ENCODE measurements around the gene ABCA1.
"Not testable (repeated sequence)": the region's sequence is repeated elsewhere in the genome, so short reads cannot be mapped to it uniquely, and the experiment has no call there.

The ABCA1 gene

DNA sequence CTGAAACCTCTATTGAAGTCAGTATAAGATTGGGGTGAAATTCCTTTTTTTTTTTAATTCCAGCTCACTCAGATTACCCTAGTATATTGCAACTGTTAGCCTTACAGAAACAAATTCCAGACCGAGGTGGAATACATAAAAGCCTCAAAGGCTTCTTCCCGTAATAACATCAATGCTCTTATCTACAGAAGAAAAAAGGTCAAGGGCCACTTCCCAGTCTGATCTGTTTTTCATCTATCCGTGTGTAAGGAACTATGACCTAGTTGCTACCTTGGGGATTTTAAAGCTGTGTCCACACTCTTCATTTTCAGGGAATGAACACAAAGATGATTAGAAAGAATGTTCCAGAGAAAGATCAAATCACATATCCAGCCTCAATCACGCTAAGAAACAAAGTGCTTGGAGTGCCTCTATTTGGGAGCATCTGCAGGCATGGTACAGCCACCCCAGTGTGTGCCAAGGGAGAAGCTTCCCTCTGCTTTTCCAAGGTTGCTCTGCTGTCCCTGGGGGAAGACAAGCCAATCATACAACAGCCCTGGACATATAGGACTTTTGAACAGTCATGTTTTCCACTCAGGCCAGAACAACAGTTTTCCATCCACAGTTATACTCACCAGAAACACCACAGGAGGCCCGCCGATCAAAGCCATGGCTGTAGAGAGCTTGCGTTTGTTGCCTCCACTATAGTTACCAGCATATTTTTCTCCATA is 140.5 kb downstream of the ABCA1 start:
- no peak for DNase-seq

DNA sequence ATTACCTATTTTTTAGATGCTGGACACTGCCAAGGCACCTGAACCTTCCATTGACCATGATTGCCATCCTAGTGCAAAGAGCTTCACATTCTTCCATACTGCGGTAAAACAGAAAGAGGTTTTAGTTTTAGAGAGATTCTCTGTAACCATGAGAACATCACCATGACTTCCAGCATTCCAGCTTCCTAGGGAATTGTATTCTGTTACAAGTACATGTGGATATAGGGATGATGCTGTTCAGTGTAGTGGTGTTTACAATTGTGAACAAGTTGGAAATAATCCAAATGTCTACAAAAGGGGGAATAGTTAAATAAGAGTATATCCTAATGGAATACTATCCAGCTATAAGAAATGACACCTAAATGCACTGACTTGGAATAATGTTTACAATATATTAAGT is 141.7 kb downstream of the ABCA1 start:
- no peak for DNase-seq

DNA sequence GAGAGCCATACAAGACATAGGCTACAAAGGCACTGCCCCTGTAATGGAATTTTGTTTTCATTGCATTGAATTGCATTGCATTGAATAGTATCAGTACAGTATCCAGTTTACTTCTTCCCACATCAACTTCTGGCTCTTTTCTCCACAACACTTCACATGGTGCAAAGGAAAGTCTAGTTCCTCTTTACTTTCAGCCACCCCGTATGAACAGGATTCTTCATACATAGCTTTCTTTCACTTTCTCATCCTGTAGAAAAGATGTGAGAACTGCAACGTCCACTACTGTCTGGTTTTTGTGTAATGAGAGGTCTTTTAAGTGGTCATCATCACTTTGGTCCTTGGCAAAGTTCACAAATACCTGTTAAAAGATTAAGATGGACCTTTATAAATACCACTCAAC is 143.9 kb downstream of the ABCA1 start:
- no peak for DNase-seq

DNA sequence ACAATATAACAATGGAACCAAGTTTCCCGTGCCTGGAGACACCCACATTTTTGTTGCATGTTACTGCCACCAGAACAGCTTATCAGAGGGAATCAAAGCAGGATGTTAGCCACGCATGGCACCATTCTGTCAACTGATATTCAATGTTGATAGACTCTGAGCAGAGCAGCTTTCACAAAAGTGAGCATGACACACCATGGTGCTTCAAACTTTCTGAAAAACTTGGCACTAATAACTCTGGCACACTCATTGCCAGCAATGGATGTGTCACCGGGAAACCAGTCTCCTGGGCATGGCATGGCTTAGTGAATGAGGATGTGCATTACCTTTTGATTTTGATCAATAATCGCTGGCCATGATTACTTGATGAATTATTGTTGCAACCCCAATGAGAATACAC is 144.4 kb downstream of the ABCA1 start:
- DNase-seq: no peak

DNA sequence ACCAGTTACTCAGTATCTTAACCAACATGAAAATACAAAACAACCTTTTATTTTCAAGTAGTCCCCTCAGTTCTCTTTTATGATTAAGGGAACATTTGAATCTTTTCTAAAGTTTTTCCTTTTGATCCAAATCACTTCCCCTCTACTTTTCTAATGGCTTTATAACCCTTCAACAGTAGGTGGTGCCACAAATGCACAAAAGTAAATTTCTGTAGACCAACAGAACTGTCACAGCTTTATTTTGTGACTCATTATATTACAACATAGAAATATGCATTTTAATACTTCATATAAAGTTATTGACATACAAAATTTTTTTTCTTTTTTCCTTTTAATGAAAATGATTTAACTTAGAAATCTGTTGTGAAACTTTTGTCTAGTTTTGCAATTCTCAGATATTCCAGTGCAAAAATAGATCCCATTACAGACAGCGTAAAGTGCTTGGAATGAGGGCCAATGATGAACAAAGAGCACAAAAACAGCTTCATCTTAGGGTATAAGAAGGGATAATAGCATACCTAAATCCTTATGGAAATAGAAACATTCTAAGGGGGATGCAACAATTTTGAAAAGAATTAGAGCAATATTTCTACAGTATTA is 147.1 kb downstream of the ABCA1 start:
- DNase-seq: no peak

DNA sequence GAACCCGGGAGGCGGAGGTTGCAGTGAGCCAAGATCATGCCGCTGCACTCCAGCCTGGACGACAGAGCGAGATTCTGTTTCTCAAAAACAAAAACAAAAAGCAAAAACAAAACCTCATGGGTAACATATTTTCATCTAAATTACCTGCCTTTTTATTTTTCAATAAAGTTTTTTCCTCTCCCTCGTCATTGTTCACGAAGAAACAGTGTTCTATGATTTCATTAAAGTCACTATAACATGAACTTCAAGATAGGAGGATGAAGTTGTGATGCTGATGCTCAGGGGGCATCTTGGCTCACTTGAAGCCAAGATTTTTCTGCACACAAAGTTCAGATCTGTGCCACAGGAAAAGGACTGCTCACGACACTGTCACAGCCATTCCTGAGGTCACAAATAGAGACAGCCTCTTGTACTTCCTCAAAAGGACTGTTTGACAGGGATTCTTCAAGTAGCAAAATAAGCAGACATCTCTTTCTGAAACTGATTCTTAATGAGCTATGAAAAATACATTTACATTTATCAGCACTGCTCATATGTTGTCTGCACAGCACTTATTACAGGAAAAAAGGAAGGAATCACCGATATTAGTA is 147.9 kb downstream of the ABCA1 start:
- no peak for DNase-seq

DNA sequence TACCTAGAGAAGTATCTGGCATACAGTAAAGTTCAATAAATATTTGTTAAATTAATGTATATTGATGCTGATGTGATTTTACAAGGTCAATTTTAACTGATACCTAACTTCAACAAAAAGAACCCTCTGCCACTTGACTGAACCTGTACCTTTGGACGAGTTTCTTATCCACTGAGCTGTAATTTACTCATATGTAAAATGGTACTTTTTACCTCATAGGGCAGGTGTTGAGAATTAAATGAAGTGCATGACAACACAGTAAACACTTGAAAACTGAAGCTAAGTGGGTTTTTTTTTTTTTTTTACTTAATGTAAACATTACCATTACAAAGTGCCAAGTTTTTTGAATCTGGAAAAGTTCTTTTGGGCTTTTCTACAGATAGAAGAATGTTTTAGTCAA is 148.6 kb downstream of the ABCA1 start:
- DNase-seq: no peak

DNA sequence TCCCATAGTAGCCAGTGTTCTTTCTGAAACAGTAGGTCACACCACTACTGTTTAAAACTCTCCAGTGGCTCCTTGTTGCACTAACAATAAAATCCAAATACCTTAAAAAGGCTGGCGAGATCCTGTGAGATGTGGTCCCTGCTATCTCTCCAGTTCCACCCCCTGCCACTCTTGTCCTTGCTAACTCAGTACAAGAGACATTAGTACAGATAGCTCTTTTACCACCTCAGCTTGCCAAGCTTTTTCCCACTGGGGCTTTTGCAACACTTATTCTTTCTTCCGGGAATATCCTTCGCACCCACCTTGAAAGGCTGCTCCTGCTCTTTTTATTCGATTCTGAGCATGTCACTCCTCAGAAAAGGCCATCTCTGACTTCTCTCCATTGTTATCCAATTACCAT is 149.2 kb downstream of the ABCA1 start:
- no peak for DNase-seq

DNA sequence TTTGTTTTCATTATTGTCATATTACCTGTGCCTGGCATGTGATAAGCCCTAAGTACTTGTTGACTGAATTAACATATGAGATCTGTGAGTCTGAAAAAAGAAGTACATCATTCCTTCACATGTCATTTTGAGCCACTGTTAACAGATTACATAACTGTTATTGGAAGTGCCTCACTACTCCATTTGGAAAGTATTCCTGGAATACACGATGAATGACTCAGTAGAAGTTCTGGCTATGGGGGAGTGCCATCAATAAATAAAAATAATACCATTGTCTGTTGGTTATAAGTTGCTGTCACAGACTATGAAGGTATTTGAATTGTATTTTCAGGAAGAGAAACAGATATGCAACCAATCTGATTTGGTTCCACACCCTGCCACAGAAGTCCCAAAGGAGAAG is 151.2 kb downstream of the ABCA1 start:
- DNase-seq: no peak

DNA sequence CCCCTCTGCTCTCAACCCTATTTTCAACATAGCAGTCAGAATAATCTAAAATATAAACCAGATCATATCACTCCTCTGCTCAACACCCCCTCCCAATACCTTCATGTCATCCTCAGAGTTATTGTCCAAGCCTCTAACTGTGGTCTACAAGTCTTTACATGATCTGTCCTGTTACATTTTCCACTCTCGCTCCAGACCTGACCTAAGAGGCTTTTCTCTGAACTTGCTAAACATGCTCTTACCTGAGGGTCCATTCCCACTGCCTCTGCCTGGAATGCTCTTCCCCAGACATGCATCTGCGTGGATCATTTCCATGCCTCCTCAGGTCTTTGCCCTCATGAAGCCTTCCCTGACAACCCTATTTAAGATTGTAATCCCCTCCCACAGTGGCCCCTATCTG is 152.0 kb downstream of the ABCA1 start:
- DNase-seq: no peak

DNA sequence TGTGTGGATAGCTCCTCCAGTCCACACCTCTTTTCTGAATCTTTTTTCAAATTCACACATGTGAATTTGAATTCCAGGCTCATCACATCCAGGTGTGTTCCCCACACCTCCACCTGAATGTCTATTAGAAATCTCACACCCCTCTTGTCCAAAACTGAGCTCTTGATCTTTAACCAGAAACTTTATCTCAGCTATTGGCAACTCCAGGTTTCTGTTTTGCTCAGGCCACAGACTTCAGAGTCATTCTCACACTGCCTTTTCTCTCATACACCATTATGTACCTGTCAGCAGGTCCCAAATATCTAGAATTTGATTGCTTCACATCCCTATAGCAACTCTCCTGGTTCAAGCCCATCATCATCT is 152.4 kb downstream of the ABCA1 start:
- no peak for DNase-seq

DNA sequence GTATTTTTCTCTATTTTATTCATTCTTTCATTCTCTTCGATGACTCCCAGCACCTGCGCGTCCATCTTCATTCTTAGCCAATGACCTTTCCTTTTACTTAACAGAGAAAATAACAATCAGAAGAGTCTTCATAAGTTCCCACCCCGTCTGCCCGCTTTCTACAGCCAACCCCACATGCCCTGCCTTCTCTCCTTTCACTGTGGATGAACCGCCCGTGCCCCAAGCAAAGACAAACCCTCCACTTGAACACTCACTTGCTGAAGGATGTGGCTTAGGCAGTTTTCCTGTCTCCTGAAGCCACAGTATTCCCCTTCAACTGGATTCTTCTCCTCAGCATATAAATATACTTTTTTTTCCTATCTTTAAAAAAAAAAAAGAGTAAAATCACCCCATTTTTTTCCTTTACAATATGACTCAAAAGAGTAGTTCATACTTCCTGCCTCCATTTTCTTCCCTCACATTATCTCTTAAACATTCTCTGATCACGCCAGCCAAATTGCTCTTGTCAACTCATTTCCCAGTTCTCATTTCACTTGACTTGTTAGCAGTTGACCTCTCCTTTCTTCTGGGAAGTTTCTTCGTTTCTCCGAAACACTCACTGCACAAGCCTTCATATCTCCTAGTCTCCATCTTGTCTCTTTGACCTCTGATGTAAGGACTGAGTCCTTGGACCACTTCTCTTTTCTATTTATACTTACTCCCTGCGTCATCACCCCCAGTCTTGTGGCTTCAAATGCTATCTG is 153.0 kb downstream of the ABCA1 start:
- no peak for DNase-seq

DNA sequence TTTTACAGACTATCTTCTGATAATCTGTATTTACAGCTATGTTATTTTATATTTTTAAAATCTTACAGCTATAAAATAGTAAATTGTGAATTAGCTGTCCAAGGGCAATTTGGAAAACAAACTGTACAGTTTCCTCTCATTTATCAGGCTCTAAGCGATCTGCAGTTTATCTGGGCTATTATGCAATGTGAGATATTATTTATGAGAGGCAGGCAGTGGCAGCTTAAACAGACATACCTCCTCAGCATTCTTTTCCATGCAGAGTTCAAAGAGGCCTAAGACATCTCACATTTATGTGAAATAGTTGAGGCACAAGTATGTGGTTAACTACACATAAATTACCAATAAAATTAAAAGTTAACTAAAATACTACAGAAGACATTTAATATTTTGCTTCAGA is 153.8 kb downstream of the ABCA1 start:
- no peak for DNase-seq

DNA sequence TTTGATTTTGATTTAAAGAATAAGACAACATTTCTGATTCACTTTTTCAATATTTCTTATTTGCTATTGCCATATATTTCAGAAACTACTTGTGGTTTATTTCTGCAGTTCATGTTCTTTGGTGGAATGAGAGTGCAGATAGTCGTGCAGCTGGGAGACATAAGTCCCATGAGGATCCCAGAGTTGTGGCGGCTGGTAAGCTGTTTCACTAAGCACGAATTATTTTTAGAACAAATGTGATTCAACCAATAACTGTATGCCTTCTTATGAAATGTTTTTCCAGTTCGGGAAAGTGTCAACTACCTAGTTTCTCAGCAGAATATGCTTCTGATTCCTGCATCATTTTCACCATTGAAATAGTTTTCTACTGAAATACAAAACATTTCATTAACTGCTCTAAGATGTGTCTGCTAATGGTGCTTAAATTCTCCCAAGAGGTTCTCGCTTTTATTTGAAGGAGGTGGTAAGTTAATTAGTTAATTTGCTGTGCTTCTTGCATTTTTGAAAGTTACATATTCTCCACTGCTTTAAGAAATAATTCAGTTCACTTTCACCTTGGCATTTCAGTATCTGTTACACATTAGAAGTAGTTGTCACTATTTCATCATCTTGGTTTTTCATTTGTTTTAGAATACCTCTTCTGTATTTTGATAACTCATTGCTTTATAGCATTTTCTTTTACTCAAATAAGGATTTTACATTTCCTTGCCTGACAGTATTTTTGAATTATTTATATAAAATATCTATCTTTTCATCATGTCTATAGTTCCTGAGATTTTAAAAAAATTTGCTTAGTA is 155.0 kb downstream of the ABCA1 start:
- DNase-seq: no peak

DNA sequence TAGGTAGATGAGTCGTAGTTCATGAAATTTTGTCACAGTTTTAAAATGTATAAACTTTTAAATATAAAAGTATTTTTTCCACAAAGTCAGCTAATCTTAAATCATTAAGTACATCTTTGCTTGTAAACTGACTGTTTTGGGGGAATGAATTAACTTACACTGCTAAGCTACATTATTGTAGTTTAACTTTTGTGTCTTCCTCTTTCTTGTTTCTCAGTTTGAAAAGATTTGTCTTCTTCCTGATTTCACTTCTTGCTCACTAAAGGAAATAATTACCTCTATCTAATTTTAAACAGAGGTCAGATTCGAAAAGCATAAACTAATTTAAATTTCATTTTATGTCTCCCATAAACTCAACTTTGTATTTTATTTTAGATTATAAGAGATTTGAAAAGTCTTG is 158.3 kb downstream of the ABCA1 start:
- no peak for DNase-seq

DNA sequence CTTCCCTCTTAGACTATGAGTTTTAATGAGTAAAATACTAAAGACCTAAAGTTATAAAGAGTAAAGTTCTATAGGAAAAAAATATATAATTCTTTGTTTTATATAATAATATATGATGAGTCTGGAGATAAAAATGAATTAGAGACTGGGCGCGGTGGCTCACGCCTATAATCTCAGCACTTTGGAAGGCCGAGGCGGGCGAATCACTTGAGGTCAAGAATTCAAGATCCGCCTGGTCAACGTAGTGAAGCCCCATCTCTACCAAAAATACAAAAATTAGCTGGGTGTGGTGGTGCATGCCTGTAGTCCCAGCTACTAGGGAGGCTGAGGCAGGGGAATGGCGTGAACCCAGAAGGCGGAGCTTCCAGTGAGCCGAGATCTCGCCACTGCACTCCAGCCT is 158.9 kb downstream of the ABCA1 start:
- not testable (repeated sequence) for DNase-seq

DNA sequence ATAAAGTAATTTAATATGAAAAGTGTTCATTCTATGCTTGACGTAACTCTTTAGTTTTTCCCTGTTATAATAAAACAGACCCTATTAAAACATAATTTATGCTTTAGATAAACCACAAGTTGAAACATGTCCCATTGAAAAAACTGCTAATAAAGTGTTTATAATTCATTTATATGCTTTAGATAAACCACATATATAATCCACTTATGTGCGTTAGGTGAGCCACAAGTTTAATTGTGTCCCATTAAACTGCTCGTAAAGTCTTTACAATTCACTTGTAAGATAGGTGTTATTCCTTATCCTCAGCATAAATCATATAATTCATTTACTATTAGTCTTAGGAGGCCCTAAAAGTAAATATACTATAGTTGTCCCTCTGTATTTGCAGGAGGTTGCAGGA is 160.4 kb downstream of the ABCA1 start:
- DNase-seq: no peak

DNA sequence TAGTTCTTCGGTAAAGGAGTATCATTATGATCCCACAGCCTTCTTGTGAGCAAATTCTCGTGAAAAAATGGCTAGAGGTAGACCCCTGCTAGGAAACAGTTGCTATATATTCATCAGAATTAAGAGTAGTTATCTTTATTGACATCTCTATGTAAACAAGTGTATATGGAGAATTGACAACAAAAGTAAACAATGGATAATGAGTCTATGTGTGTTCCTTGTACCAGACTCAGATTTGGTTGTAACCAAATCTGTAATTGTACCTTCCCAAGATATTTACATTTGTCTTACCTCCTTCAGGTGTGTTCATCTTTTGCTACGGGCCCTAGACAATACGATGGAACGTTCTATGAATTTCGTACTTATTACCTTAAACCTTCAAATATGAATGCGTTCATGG is 161.9 kb downstream of the ABCA1 start:
- DNase-seq: no peak

DNA sequence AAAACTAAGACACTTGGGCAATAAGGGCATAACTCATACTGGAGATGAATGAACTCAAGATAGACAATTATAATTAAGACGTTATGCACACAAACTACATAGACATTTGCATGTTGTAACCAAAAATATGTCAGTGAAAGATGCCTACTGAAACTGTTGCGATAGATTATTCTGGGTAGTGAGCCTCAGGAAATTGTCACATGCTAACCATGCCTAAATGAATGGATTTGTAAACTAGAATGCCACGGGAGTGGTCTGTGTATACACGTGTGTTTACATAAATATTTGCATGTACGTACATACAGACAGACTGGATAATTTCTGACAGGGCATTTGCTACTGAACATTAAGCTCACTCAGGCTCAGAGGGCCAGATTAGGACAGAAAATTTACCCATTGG is 162.8 kb downstream of the ABCA1 start:
- no peak for DNase-seq

DNA sequence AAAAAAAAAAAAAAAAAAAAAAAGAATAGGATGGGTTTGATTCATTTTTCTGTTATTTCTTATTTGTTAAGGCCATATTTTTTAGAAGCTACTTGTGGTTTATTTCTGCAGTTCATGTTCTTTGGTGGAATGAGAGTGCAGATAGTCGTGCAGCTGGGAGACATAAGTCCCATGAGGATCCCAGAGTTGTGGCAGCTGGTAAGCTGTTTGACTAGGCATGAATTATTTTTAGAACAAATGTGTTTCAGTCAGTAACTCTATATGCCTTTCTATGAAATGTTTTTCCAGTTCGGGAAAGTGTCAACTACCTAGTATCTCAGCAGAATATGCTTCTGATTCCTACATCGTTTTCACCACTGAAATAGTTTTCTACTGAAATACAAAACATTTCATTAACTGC is 169.0 kb downstream of the ABCA1 start:
- no peak for DNase-seq

DNA sequence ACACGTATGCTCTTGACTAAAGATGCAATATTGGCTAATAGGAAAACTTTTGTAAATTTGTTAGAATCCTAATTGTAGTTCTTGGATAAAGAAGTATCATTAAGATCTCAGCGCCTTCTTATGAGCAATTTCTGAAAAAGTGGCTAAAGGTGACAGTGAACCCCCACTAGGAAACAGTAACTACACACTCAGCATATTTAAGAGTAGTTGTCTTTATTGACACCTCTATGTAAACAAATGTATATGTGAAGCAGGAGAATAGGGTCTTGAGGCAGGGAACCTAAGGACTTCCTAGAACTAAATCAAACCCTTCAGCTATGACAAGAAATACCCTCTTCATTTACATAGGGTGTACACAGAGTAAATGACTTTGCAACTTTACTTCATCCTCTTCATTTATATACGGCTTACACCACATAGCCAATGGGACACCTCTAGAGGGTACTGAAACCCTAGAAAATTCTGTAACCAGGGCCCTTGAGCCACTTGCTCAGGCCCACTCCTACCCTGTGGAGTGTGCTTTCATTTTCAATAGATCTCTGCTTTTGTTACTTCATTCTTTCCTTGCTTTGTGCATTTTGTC is 177.7 kb downstream of the ABCA1 start:
- no peak for DNase-seq

DNA sequence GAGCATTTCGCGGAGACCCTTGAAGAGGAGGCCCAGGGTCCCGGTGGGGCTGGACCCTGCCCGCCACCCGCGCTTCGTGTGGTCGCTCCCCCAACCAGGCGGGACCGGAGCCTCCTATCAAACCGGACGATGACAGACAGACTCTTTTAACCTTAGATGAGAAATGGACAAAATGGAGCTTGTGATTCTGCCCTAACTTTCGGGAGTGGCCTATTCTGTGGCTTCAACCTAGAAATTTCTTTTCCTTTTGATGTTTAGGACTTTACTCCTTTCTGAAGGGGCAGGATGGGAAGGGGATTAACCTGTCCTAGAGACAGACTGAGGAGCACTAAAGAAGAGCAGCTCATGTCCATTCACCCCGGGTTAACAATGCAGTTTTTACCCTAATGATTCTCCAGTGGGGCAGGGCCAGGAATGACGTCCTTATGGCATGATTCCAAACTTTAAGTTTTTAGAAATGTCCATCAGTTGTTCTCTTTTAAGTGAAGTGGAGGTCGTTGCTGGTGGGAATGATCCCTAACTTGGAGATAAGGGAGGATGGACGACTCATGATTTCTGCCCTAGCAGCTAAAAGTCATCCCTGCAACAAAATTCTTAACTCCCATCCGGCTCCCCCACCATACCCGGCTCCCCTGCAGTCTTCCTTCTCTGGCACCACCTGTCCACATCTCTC is 179.5 kb downstream of the ABCA1 start:
- DNase-seq: no peak

All from effector CD4-positive, alpha-beta T cell (primary cell).